Measurements from ENCODE around the gene COQ2. TPM values are rescaled to one million over a fixed set of nuclear protein-coding genes. Genes with fewer than 3 reads are reported as not detected.
"Not testable (repeated sequence)": the region's sequence is repeated elsewhere in the genome, so short reads cannot be mapped to it uniquely, and the experiment has no call there.

Gene COQ2
- polyA plus RNA-seq, 1 donor, result 8.2 TPM

GRCh38 chr4:83247415-83248357, 36.9 kb downstream of the COQ2 start:
- no peak for DNase-seq

GRCh38 chr4:83241132-83241531, 43.5 kb downstream of the COQ2 start:
- DNase-seq, result no peak

- no peak for DNase-seq
Measured at GRCh38 chr4:83240379-83240875, 44.2 kb downstream of the COQ2 start.

- DNase-seq, result no peak
Measured at GRCh38 chr4:83238393-83239248, 46.0 kb downstream of the COQ2 start.

- DNase-seq, result no peak
Measured at GRCh38 chr4:83237591-83237990, 47.0 kb downstream of the COQ2 start.

GRCh38 chr4:83235645-83236133, 48.9 kb downstream of the COQ2 start:
- not testable (repeated sequence) for DNase-seq

- no peak for DNase-seq
Measured at GRCh38 chr4:83234902-83235644, 49.5 kb downstream of the COQ2 start.

GRCh38 chr4:83234387-83234786, 50.2 kb downstream of the COQ2 start:
- not testable (repeated sequence) for DNase-seq

- no peak for DNase-seq
Measured at GRCh38 chr4:83232082-83232481, 52.5 kb downstream of the COQ2 start.

GRCh38 chr4:83231620-83232076, 53.0 kb downstream of the COQ2 start:
- no peak for DNase-seq

- no peak for DNase-seq
Measured at GRCh38 chr4:83230928-83231327, 53.7 kb downstream of the COQ2 start.

- DNase-seq, result no peak
Measured at GRCh38 chr4:83229791-83230190, 54.8 kb downstream of the COQ2 start.

- DNase-seq, result no peak
Measured at GRCh38 chr4:83228231-83228630, 56.4 kb downstream of the COQ2 start.

GRCh38 chr4:83224502-83225197, 59.9 kb downstream of the COQ2 start:
- DNase-seq, result no peak

GRCh38 chr4:83223781-83224180, 60.8 kb downstream of the COQ2 start:
- no peak for DNase-seq

- no peak for DNase-seq
Measured at GRCh38 chr4:83221897-83222441, 62.6 kb downstream of the COQ2 start.

GRCh38 chr4:83219344-83220331, 65.0 kb downstream of the COQ2 start:
- no peak for DNase-seq

GRCh38 chr4:83217721-83218522, 66.7 kb downstream of the COQ2 start:
- DNase-seq, result no peak
